Endothelial cell of umbilical vein (primary cell): ENCODE measurements around the gene SPACA7.

Experiments
- EZH2 ChIP-seq: IDR thresholded peaks from 2 replicates; pipeline ENCODE4 v1.6.1; 2012; ENCODE audit warnings: borderline replicate concordance, low read depth, mild to moderate bottlenecking, moderate library complexity, low read length, inconsistent platforms; ENCODE audit not compliant: severe bottlenecking
- FOS ChIP-seq: IDR thresholded peaks from 2 replicates; pipeline ENCODE4 v1.6.1; 2011; ENCODE audit warnings: mild to moderate bottlenecking, low read length, moderate library complexity, borderline replicate concordance; ENCODE audit not compliant: insufficient read depth
- GATA2 ChIP-seq: IDR thresholded peaks from 2 replicates; pipeline ENCODE4 v1.7.0; 2011; ENCODE audit warnings: low read depth, mild to moderate bottlenecking, moderate library complexity, mixed read lengths, low read length; ENCODE audit not compliant: insufficient read length, insufficient read depth
- JUN ChIP-seq: IDR thresholded peaks from 2 replicates; pipeline ENCODE4 v1.6.1; 2011; ENCODE audit warnings: borderline replicate concordance, low read depth; ENCODE audit not compliant: insufficient read length, insufficient read depth
- POLR2A ChIP-seq: IDR thresholded peaks from 2 replicates; pipeline ENCODE4 v1.6.1; 2012; ENCODE audit warnings: low read depth, mild to moderate bottlenecking, control low read depth, low read length
- POLR2AphosphoS5 ChIP-seq: IDR thresholded peaks from 2 replicates; pipeline ENCODE4 v1.6.1; 2012; ENCODE audit warnings: low read depth, mild to moderate bottlenecking, control low read depth, low read length, moderate library complexity; ENCODE audit not compliant: insufficient read depth
- TF ChIP-seq, protein P1 (sequence below), 2 donors: IDR thresholded peaks; 1 replicate in 1 of 2; 2 replicates in 1 of 2; pipeline ENCODE4 v1.5.1; 2011; ENCODE audit warnings: low read length in 2 of 2, mild to moderate bottlenecking in 2 of 2, moderate library complexity in 2 of 2, control low read depth in 1 of 2, inconsistent platforms in 1 of 2, low read depth in 1 of 2; ENCODE audit not compliant: insufficient read depth in 1 of 2; ENCODE audit errors: extremely low read depth in 1 of 2
- TF ChIP-seq, protein P2 (sequence below): IDR thresholded peaks from 2 replicates; pipeline ENCODE4 v1.6.1; 2011; ENCODE audit not compliant: insufficient read depth, insufficient read length

DNA sequence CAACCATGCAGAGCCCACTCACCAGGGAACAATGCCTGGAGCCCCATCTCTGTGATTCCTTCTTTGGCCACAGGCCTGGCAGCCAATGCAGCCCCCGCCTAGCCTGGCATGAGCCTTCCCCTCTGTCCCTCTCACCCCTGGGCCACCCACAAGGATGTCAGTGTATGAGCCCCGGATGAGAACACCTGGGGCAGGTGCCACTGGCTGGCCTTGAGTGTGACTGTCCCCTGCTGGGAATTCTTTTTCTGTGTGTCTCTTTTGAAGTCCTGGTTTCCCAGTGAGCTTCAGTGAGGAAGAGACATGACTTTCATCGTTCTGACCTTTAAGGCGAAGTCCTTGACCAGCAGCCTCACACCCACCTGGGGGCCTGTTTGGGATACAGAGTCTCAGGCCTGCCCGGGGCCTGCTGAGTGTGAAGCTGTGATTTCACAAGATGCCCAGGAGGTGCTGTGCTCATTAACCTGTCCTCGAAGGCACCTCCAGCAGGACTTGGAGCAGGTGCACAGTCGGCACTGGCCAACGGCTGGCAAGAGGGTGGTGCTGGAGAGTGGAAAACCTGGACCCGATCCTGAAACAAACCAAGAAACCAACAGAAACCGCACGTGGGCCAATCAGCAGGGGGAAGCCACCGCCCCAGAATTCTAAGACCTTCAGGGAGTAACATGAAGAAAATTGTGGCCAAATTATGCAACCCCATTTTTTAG, 27.4 kb upstream of the SPACA7 start:
- TF ChIP-seq, protein P1, sequence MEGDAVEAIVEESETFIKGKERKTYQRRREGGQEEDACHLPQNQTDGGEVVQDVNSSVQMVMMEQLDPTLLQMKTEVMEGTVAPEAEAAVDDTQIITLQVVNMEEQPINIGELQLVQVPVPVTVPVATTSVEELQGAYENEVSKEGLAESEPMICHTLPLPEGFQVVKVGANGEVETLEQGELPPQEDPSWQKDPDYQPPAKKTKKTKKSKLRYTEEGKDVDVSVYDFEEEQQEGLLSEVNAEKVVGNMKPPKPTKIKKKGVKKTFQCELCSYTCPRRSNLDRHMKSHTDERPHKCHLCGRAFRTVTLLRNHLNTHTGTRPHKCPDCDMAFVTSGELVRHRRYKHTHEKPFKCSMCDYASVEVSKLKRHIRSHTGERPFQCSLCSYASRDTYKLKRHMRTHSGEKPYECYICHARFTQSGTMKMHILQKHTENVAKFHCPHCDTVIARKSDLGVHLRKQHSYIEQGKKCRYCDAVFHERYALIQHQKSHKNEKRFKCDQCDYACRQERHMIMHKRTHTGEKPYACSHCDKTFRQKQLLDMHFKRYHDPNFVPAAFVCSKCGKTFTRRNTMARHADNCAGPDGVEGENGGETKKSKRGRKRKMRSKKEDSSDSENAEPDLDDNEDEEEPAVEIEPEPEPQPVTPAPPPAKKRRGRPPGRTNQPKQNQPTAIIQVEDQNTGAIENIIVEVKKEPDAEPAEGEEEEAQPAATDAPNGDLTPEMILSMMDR (IDR thresholded peaks at IDR 0.05; ENCODE audit: extremely low read depth in 1 of 2, insufficient read depth in 1 of 2, low read depth in 1 of 2, low read length in 2 of 2): no peak
- no peak for TF ChIP-seq EZH2
- no peak for TF ChIP-seq POLR2A
- no peak for TF ChIP-seq JUN
- TF ChIP-seq GATA2: no peak
- no peak for TF ChIP-seq POLR2AphosphoS5
- TF ChIP-seq FOS: no peak
- TF ChIP-seq, protein P2, sequence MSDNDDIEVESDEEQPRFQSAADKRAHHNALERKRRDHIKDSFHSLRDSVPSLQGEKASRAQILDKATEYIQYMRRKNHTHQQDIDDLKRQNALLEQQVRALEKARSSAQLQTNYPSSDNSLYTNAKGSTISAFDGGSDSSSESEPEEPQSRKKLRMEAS: no peak
